Measurements from ENCODE around the gene KCNIP3.

KCNIP3 gene

DNA sequence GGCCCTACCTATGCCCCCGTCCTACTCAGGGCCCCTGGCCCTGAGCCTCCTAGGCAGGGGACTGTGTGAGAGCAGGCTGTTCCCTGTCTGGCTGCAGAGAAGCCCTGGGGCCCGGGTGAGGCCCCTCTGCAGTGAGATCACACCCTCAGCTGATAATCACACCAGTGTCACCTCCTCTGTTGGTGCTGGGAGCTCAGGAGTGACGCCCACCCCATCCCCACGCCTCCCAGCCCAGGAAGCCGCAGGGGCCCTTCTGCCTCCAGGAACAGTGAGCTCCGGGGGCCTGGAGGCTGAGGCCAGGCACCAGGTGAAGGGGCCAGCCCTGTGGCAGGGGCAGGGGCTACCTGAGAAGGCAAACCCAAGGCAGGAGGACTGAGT, 20.0 kb downstream of the KCNIP3 start:
- no peak for DNase-seq (ENCODE audit: low read depth)

DNA sequence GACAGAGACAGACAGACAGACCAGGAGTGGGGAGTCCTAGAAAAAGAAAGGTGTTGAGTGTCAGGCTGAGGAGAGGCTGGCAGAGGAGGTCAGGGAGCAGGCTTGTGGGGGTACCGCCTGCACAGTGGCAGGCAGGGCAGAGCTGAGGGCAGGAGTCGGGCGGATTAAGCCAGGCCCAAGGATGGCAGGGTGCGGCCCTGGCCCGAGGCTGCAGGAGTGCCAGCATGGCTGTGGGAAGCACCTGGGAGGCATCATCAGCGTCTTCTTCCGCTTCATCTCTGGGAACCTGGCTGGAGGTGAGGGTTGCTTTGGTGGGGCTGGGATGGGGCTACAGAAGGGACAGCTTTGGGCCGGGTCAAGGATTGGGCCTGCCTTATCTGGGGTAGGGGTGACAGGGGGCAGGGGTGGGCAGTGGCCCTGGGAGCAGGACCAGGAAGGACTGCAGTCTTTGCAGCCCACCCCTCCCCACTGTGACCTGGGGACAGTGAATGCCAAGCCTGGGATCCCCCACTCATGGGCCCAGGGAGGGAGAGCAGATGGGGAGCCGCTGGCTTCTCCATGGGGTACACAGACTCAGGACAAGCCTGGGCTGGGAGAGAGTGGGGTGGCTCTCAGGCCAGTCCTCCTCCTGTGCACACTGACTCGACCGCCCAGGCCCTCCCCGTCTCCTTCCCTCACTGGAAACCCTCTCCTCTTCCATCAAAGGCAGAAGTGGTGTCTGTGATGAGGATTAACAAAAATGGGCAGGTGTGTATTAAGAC, 20.7 kb downstream of the KCNIP3 start:
- TF ChIP-seq, protein P1, sequence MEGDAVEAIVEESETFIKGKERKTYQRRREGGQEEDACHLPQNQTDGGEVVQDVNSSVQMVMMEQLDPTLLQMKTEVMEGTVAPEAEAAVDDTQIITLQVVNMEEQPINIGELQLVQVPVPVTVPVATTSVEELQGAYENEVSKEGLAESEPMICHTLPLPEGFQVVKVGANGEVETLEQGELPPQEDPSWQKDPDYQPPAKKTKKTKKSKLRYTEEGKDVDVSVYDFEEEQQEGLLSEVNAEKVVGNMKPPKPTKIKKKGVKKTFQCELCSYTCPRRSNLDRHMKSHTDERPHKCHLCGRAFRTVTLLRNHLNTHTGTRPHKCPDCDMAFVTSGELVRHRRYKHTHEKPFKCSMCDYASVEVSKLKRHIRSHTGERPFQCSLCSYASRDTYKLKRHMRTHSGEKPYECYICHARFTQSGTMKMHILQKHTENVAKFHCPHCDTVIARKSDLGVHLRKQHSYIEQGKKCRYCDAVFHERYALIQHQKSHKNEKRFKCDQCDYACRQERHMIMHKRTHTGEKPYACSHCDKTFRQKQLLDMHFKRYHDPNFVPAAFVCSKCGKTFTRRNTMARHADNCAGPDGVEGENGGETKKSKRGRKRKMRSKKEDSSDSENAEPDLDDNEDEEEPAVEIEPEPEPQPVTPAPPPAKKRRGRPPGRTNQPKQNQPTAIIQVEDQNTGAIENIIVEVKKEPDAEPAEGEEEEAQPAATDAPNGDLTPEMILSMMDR (IDR thresholded peaks at IDR 0.05; ENCODE audit: insufficient read depth, low read depth, low read length, missing control alignments): no peak
- no peak overlapping the region for H3K4me3 ChIP-seq (ENCODE audit: low read length)
- DNase-seq (ENCODE audit: low read depth): no peak

More for the DNA sequence above, 20.0 kb downstream of the KCNIP3 start:
- no peak overlapping the region for H3K4me3 ChIP-seq (ENCODE audit: low read length)
- TF ChIP-seq, protein P1 (IDR thresholded peaks at IDR 0.05; ENCODE audit: insufficient read depth, low read depth, low read length, missing control alignments): no peak

DNA sequence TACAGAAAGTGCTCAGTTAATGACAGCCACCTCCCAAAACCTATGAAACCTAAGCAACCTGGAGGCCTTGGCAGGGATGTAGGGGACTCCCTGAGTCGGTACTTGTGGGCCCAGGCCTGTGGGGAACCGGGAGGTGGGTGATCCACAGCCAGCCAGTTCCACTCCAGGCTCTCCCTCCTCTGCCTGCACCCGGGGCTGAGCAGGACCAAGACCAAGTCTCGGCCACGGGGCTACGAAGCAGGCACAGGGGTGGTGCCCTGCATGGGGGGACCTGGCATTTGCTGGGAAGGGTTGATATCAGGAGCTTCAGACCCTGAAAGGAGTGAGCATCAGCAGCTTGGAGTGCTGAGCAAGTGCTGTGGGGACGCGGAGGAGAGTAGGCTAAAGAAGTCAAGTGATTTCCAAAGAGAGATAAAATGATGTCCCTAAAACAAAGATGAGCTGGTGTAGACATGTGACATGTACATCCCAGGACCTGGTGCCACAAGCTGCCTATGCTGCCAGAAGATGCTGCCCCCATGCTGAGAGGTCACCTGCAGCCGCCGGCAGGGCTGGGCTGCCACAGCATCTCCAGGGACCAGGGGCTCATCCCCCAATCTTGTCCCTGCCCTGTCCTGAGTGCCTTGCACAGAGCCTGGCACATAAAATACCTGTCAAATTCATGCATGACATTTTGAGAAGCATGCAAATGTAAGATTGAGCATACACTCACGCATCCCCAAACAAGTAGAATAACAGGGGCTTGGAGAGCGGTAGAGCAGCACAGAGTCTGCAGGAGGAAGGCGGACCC, 21.5 kb downstream of the KCNIP3 start:
- no peak overlapping the region for H3K4me3 ChIP-seq (ENCODE audit: low read length)
- no peak for DNase-seq (ENCODE audit: low read depth)
- TF ChIP-seq, protein P1 (IDR thresholded peaks at IDR 0.05; ENCODE audit: insufficient read depth, low read depth, low read length, missing control alignments): no peak

DNA sequence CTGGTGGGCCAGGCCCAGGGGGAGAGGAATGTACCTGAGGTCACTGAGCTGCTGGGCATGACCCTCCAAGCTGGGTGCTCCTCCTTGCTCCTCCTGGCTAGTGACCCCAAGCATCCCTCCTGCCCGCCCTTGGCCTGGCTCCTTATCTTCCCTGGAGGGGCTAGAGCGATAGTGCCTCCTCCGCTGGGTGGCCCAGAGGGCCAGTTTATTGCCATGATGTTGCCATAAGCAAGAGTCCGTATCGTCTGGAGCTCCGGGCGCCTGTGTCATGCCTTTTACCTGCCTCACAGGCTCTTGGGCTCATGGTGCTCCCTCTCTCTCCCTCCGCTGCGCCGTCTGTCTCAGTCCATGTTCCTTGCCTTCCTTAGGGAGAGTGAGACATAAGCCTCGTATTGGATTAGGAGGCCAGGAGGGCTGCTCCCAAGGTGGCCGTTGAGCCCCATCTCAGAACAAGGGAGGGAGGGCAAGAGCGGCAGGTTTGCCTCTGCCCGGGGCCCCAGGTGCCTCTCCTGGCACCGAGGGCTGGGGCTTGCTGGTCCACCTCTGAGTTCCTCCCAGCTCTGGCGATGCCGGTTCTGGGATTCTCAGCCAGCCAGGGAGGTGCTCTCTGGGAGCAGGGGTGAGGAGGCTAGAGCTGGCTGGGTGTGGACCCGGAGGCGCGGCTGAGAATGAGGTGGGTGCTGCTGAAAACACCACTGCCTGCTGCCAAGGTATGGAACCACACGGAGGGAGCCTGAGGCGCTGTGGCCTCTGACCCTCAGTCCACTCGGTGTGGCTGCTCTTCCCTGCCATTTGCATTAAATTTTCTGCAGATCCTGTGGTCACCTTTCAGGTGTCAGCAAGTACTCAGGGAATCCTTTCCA, 22.6 kb downstream of the KCNIP3 start:
- no peak for DNase-seq (ENCODE audit: low read depth)
- TF ChIP-seq, protein P1 (IDR thresholded peaks at IDR 0.05; ENCODE audit: insufficient read depth, low read depth, low read length, missing control alignments): no peak

DNA sequence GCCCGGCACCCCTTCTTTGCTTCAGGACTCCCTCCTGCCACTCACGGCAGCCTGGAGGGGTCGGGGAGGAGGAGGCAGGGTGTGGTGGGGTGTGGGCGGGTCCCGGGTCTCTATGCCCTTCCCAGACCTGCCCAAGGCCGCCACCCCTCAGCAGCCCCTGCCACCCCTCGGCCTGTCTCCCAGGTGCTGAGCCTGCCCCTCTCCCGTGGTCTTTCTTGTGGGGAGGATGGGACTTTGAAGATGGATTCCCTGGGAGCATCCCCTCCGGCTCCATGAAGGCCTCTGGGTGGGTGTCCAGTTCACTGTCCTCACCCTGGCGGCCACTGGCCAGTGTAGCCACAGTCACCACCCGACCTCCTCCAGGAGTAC, 23.2 kb downstream of the KCNIP3 start:
- TF ChIP-seq, protein P1 (IDR thresholded peaks at IDR 0.05; ENCODE audit: insufficient read depth, low read depth, low read length, missing control alignments): no peak
- DNase-seq (ENCODE audit: low read depth): no peak
- no peak overlapping the region for H3K4me3 ChIP-seq (ENCODE audit: low read length)

More for the DNA sequence above, 22.6 kb downstream of the KCNIP3 start:
- H3K4me3 ChIP-seq (ENCODE audit: low read length): no peak overlapping the region

DNA sequence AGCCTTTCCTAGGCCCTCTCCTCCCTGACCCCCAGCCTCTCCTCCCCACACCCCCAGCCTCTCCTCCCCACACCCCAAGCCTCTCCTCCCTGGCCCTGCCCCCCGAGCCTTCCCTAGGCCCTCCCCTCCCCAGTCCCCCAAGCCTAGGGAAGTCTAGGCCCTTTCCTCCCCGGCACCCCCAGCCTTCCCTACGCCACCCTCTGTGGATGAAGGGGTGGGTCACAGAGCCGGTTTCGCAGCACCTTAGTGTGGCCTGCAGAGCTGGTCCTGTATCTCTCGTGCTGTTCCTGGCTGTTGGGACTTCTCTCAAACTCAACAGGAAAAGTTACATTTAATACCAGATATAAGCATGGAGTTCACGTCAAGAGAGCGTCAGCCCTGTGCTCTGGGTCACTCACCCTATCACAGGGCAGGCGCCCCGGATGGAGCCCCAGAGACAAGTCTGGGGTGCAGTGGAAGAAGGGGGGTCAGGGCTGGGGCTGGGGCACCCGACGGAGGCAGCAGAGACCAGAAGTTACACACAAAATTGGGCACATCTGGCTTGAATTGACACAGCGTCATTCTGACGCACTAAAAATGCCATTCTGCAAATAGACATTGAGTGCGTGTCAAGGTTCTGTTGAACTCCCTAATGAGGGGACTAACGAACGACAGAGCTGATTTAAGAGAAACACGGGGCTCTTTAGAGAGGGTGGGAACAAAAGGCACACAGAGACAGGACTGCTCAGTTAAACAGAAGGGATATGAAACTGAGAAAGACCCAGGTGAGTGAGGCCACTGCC, 24.0 kb downstream of the KCNIP3 start:
- no peak overlapping the region for H3K4me3 ChIP-seq (ENCODE audit: low read length)
- TF ChIP-seq, protein P1 (IDR thresholded peaks at IDR 0.05; ENCODE audit: insufficient read depth, low read depth, low read length, missing control alignments): no peak
- no peak for DNase-seq (ENCODE audit: low read depth)

Measured in epithelial cell of esophagus (primary cell).